HEK293 (cell line): ENCODE data around the gene OTUD3.

Experiments
- CTCF ChIA-PET: fragments of 350-600 bp; formaldehyde crosslinking; extraction: SDS; loops from one replicate; lab custom pipeline; 2021; ENCODE audit warnings: antibody characterized with exemption; lab: Yijun Ruan, JAX
- POLR2A ChIA-PET: fragments of 300-600 bp; formaldehyde crosslinking; extraction: SDS; loops from one replicate; lab custom pipeline; 2020; ENCODE audit warnings: antibody characterized with exemption, inconsistent platforms; lab: Yijun Ruan, JAX
- H3K27ac ChIP-seq: fragments of 200-500 bp; sonication (Bioruptor generic); 2 replicates; pipeline ENCODE4 v1.5.1; 2014; ENCODE audit warnings: low read depth, low read length, control low read depth, inconsistent platforms; ENCODE audit errors: extremely low read depth
- H3K36me3 ChIP-seq, 2 experiments: fragments of 200-500 bp in 1 of 2; sonication (Bioruptor generic) in 1 of 2; 1 replicate in 1 of 2; 2 replicates in 1 of 2; pipeline ENCODE4 v1.5.1; 2014 to 2017; ENCODE audit warnings: inconsistent platforms in 2 of 2, low read length in 2 of 2; ENCODE audit not compliant: control insufficient read depth in 2 of 2, insufficient read depth in 1 of 2
- H3K4me1 ChIP-seq: fragments of 200-500 bp; sonication (Bioruptor generic); 2 replicates; pipeline ENCODE4 v1.5.1; 2014; ENCODE audit warnings: mild to moderate bottlenecking, low read length, inconsistent platforms; ENCODE audit not compliant: control insufficient read depth, insufficient read depth
- H3K4me3 ChIP-seq: 2 replicates; pipeline ENCODE4 v1.5.1; 2011; ENCODE audit warnings: low read depth, mild to moderate bottlenecking, control low read depth, low read length, moderate library complexity
- H3K9me3 ChIP-seq: fragments of 200-500 bp; sonication (Bioruptor generic); 2 replicates; pipeline ENCODE4 v1.5.1; 2014; ENCODE audit warnings: low read depth, low read length, inconsistent platforms; ENCODE audit not compliant: control insufficient read depth, insufficient read depth
- EGR2 ChIP-seq: fragments of 450-650 bp; formaldehyde crosslinking; IDR thresholded peaks from 2 replicates; pipeline ENCODE4 v1.5.1; 2016; ENCODE audit warnings: low read depth, missing biosample characterization, missing genetic modification characterization
- GLI2 ChIP-seq: fragments of 450-650 bp; formaldehyde crosslinking; IDR thresholded peaks from 2 replicates; pipeline ENCODE4; 2017; ENCODE audit warnings: missing biosample characterization, missing genetic modification characterization, low read depth, borderline replicate concordance
- HOXD13 ChIP-seq: sonication (generic); formaldehyde crosslinking; IDR thresholded peaks from 2 replicates; pipeline ENCODE4 v1.8.0; 2022; ENCODE audit warnings: missing genetic modification reagents, borderline replicate concordance
- KLF1 ChIP-seq: fragments of 450-650 bp; formaldehyde crosslinking; IDR thresholded peaks from 2 replicates; pipeline ENCODE4 v1.5.1; 2016; ENCODE audit warnings: missing biosample characterization, missing genetic modification characterization
- MYNN ChIP-seq: fragments of 450-650 bp; formaldehyde crosslinking; IDR thresholded peaks from 2 replicates; pipeline ENCODE4 v1.5.1; 2016; ENCODE audit warnings: missing biosample characterization, missing genetic modification characterization, borderline replicate concordance
- REPIN1 ChIP-seq: fragments of 450-650 bp; formaldehyde crosslinking; IDR thresholded peaks from 2 replicates; pipeline ENCODE4 v1.5.1; 2017; ENCODE audit warnings: missing biosample characterization, missing genetic modification characterization, low read depth
- SP3 ChIP-seq: fragments of 450-650 bp; formaldehyde crosslinking; IDR thresholded peaks from 2 replicates; pipeline ENCODE4 v1.5.1; 2016; ENCODE audit warnings: missing biosample characterization, missing genetic modification characterization
- SP7 ChIP-seq: fragments of 450-650 bp; formaldehyde crosslinking; IDR thresholded peaks from 2 replicates; pipeline ENCODE4 v1.5.1; 2016; ENCODE audit warnings: missing biosample characterization, missing genetic modification characterization
- TCF7L2 ChIP-seq: IDR thresholded peaks from 2 replicates; pipeline ENCODE4 v1.6.1; 2011; ENCODE audit warnings: low read depth, mild to moderate bottlenecking, inconsistent platforms, low read length, moderate library complexity, borderline replicate concordance
- YY2 ChIP-seq: fragments of 450-650 bp; formaldehyde crosslinking; IDR thresholded peaks from 2 replicates; pipeline ENCODE4 v1.5.1; 2016; ENCODE audit warnings: missing biosample characterization, missing genetic modification characterization
- ZFHX2 ChIP-seq: fragments of 450-650 bp; formaldehyde crosslinking; conservative IDR thresholded peaks from 2 replicates; pipeline ENCODE4 v1.5.1; 2016; ENCODE audit warnings: missing biosample characterization, missing genetic modification characterization
- ZNF157 ChIP-seq: fragments of 450-650 bp; formaldehyde crosslinking; IDR thresholded peaks from 2 replicates; pipeline ENCODE4 v1.5.1; 2016; ENCODE audit warnings: missing biosample characterization, missing genetic modification characterization
- ZNF549 ChIP-seq: fragments of 450-650 bp; IDR thresholded peaks from 2 replicates; pipeline ENCODE4 v1.5.1; 2018; ENCODE audit warnings: missing biosample characterization, missing genetic modification characterization, mild to moderate bottlenecking, inconsistent platforms, moderate library complexity
- ZNF560 ChIP-seq: fragments of 450-650 bp; formaldehyde crosslinking; IDR thresholded peaks from 2 replicates; pipeline ENCODE4 v1.5.1; 2017; ENCODE audit warnings: missing biosample characterization, missing genetic modification characterization, borderline replicate concordance
- ZNF610 ChIP-seq: fragments of 450-650 bp; formaldehyde crosslinking; IDR thresholded peaks from 2 replicates; pipeline ENCODE4 v1.5.1; 2016; ENCODE audit warnings: missing biosample characterization, missing genetic modification characterization, borderline replicate concordance
- ZNF626 ChIP-seq: fragments of 450-650 bp; sonication (Bioruptor Pico); formaldehyde crosslinking; IDR thresholded peaks from 2 replicates; pipeline ENCODE4 v1.5.1; 2018; ENCODE audit warnings: missing biosample characterization, missing genetic modification characterization, inconsistent platforms
- ZNF677 ChIP-seq: fragments of 450-650 bp; IDR thresholded peaks from 2 replicates; pipeline ENCODE4 v1.5.0; 2018; ENCODE audit warnings: missing biosample characterization, mild to moderate bottlenecking, missing genetic modification characterization, moderate library complexity
- ZNF707 ChIP-seq: fragments of 450-650 bp; formaldehyde crosslinking; IDR thresholded peaks from 2 replicates; pipeline ENCODE4 v1.5.1; 2016; ENCODE audit warnings: missing biosample characterization, missing genetic modification characterization
- ZNF747 ChIP-seq: fragments of 450-650 bp; formaldehyde crosslinking; IDR thresholded peaks from 2 replicates; pipeline ENCODE4 v1.5.1; 2016; ENCODE audit warnings: missing biosample characterization, missing genetic modification characterization
- TF ChIP-seq, protein P1 (sequence below): fragments of 450-650 bp; formaldehyde crosslinking; IDR thresholded peaks from 2 replicates; pipeline ENCODE4 v1.5.1; 2016; ENCODE audit warnings: missing biosample characterization, missing genetic modification characterization

The OTUD3 gene

DNA sequence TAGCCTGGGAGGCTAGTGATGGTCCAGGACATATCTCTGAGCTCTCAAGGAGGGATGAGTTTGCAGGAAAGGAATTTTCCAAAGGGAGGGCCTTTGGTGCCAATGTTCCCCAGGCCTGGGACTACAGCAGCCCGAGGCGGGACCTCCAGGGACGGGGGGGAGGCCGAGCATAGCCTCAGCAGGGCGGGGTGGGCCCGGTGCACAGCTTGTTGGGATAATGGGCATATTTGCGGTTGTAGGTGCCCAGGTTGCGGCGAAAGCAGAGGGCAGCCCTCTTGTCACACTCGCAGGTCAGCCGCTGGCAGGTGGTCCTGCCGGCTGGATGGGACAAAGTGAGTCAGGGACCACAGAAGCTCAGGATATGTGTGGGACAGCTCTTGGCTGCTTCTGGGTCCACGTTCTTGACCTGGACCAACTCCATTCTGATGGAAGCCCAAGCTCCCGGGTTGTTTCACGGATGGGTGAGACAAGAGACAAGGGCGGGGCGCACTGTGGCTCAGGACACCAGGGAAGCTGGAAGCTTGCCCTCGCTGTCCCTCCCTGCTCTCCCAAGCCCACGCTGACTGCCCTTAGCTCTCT, 38.0 kb downstream of the OTUD3 start:
- no peak overlapping the region for H3K27ac ChIP-seq
- no peak overlapping the region for H3K4me3 ChIP-seq
- POLR2A ChIA-PET, result interaction anchor here (1.5 kb wide), 1 partner anchor 38 kb away, joined by 5 read pairs; the partner anchor contains the start of gene OTUD3

GRCh38 chr1:19921310-19921709, 39.1 kb downstream of the OTUD3 start:
- H3K36me3 ChIP-seq, result no peaks in the 10 kb centered on the region
- no peaks in the 10 kb centered on the region for H3K9me3 ChIP-seq
- H3K4me1 ChIP-seq, result no peaks in the 10 kb centered on the region
- TF ChIP-seq ZNF747 (tag by site-specific recombination) (no peak), TCF7L2 (no peak), SP3 (tag by site-specific recombination) (no peak), ZNF560 (tag by site-specific recombination) (no peak), ZNF626 (tag by site-specific recombination) (no peak), KLF1 (tag by site-specific recombination) (peak; percentile 67), EGR2 (tag by site-specific recombination) (0 out of 2 replicates have a peak, but pooled peaks have one; percentile 21), SP7 (tag by site-specific recombination) (no peak), YY2 (tag by site-specific recombination) (no peak), ZFHX2 (tag by site-specific recombination) (0 out of 2 replicates have a peak, but pooled peaks have one; percentile 28), ZNF157 (tag by site-specific recombination) (no peak)
- TF ChIP-seq, protein P1, sequence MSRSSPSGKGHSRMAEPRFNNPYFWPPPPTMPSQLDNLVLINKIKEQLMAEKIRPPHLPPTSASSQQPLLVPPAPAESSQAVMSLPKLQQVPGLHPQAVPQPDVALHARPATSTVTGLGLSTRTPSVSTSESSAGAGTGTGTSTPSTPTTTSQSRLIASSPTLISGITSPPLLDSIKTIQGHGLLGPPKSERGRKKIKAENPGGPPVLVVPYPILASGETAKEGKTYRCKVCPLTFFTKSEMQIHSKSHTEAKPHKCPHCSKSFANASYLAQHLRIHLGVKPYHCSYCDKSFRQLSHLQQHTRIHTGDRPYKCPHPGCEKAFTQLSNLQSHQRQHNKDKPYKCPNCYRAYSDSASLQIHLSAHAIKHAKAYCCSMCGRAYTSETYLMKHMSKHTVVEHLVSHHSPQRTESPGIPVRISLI (tag by site-specific recombination), result no peak
- H3K27ac ChIP-seq, result no peak overlapping the region
- H3K4me3 ChIP-seq, result no peak overlapping the region
- CTCF ChIA-PET, result interaction anchor here (0.6 to 5.3 kb wide), 6 partner anchors 10 to 347 kb away, joined by 3 to 37 read pairs (median 6); no protein-coding TSS in a partner anchor
- POLR2A ChIA-PET, result interaction anchor here (1.5 kb wide), 1 partner anchor 39 kb away, joined by 5 read pairs; the partner anchor contains the start of gene OTUD3

More for the DNA sequence above, 38.0 kb downstream of the OTUD3 start:
- CTCF ChIA-PET, result interaction anchor here (0.7 to 5.3 kb wide), 4 partner anchors 54 to 275 kb away, joined by 3 to 37 read pairs (median 6); no protein-coding TSS in a partner anchor
- no peak for TF ChIP-seq HOXD13 (CRISPR knock-in tag)
- no peak for TF ChIP-seq GLI2 (tag by site-specific recombination)
- no peak for TF ChIP-seq REPIN1 (tag by site-specific recombination)
- TF ChIP-seq MYNN (tag by site-specific recombination), result no peak
- TF ChIP-seq ZNF549 (tag by site-specific recombination), result no peak
- no peak for TF ChIP-seq ZNF677
- TF ChIP-seq, all 188 proteins: peak for 0
- H3K9me3 ChIP-seq, result no peaks in the 10 kb centered on the region
- H3K36me3 ChIP-seq, result peaks cover 0 to 2% of the 10 kb centered on the region in 2 experiments; a peak in 1 of 3 replicates
- no peaks in the 10 kb centered on the region for H3K4me1 ChIP-seq

GRCh38 chr1:19922015-19922688, 40.0 kb downstream of the OTUD3 start:
- TF ChIP-seq ZNF707 (tag by site-specific recombination) (no peak), ZNF610 (tag by site-specific recombination) (no peak)
- Histone ChIP-seq H3K4me3 (no peak overlapping the region), H3K4me1 (no peaks in the 10 kb centered on the region), H3K9me3 (no peaks in the 10 kb centered on the region), H3K36me3 (no peaks in the 10 kb centered on the region), H3K27ac (no peak overlapping the region)
- CTCF ChIA-PET, result interaction anchor here (0.8 to 5.3 kb wide), 5 partner anchors 11 to 290 kb away, joined by 4 to 37 read pairs (median 8); no protein-coding TSS in a partner anchor
- POLR2A ChIA-PET, result no interaction called here
